ENCODE measurements around the gene ANKIB1.
"Not testable (repeated sequence)": the region's sequence is repeated elsewhere in the genome, so short reads cannot be mapped to it uniquely, and the experiment has no call there.

ANKIB1 gene

GRCh38 chr7:92330835-92331438 is 85.2 kb downstream of the ANKIB1 start:
- no peak for DNase-seq

DNA sequence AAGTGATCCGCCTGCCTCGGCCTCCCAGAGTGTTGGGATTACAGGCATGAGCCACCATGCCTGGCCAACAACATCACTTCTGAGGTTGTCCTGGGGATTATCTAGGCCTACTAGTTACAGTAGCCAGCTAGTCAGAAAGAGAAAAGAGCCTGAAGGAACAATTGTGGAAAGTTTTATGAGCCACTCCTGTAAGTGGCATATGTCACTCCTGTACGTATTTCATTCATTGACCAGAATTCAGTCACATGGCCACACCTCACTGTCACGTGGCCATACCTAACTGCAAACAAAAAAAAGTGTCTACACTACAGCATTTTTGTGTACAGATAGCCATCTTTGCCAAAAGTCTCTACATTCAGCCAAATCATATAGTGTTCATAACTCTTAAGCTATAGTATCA is 85.7 kb downstream of the ANKIB1 start:
- no peak for DNase-seq

DNA sequence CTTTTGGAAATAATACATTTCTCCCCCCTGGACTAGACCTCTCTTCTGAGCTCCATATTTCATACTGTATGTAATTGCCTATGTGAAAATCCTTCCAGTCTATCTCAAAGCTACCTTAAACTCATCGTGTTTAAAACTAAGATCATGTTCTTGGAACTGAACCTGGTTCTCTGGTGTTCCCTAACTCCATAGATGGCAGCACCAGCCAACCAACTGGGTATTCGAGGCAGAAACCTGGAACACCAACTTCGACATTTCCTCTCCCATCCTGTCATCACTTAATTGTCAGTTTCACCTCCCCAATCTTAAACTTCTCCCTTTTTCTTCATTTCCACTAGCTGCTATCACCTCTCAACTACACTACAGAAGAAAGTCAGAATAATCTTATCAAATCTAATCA is 87.0 kb downstream of the ANKIB1 start:
- no peak for DNase-seq

DNA sequence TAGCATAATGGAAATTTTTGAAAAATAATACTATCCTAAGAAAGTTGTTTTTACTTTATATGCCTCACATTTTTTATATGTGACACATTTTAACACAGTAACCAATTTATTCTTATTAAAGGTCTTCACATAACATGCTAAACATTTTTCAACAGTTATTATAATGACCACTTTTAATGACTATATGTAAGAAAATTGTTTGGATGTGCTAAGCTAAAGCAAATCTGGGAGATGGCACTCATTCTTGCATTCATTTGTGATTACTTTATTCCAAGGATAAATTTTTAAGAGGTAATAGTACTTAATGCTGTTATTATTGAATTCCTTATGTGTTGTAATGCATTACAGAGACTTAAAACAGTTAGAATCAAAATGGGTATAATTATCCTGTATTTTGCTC is 88.1 kb downstream of the ANKIB1 start:
- DNase-seq: no peak

- no peak for DNase-seq
Measured at GRCh38 chr7:92335574-92335973, 89.8 kb downstream of the ANKIB1 start.

DNA sequence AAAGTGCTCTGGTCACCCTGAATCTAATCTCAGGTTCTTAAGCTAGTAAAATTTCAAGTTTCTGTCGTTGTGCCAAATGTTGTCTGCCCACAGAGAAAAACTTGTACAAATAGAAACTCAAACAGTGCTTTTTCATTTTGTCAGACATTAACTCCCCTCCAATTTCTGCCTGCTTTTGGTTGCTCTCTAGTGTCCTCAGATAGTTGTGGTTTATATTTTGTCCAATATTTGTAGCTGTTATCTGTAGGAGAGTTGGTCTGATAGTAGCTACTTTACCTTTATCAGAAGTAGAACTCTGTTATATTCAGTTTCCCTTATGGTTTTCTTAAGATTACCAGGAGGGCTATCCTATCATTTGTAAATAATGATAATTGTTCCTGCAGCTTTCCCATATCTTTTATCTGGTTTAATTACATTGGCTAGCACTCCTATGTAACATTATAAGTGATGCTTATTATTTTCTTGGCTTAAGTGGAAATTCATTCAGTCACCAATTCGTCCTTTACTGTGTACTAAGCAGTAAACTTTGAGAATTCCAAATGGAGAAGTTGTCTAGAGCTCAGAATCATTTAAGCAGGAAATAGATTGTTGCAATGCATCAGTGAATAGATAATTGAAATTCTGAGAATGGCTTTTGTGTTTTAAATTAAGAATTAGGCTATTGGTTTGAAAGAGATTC is 91.0 kb downstream of the ANKIB1 start:
- DNase-seq: no peak

- DNase-seq: no peak
Measured at GRCh38 chr7:92340016-92340415, 94.2 kb downstream of the ANKIB1 start.

- DNase-seq: no peak
Measured at GRCh38 chr7:92343714-92344113, 97.9 kb downstream of the ANKIB1 start.

DNA sequence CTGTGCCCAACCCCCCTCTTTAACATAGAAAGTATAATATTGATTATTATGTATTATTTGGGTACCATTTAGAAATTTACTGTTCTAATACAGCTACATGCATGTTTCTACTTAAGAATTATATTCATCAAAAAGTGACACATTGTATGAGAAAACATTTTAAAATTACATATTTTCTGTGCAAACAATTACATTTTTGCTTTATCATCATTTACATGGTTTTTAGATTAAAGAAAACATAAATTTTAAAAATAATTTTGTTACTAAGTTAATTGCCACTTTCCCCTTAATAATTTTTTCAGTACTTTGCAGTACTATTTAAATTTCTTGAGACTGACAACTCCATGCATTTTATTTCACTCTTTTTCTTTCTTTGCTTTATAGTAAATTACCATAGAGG is 106.2 kb downstream of the ANKIB1 start:
- no peak for DNase-seq

GRCh38 chr7:92354214-92354613 is 108.4 kb downstream of the ANKIB1 start:
- no peak for DNase-seq

- no peak for DNase-seq
Measured at GRCh38 chr7:92356406-92356805, 110.6 kb downstream of the ANKIB1 start.

GRCh38 chr7:92357260-92357659 is 111.5 kb downstream of the ANKIB1 start:
- no peak for DNase-seq

- DNase-seq: not testable (repeated sequence)
Measured at GRCh38 chr7:92359179-92359578, 113.4 kb downstream of the ANKIB1 start.

DNA sequence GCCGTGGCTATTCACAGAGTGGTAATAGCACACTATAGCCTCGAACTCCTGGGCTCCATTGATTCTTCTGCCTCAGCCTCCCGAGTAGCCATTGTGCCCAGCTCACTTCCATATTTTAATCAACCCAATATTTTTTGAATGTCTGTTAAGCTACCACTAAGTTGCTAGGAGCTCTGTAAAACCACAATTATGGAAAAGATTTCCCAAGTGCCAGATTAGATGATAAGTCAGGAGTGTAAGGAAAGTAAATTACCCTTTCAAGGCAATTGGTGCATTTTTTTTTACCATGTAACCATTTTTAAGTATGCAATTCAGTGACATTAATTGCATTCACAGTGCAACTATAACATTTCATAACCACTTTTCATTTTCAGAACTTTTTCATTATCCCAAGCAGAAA is 114.0 kb downstream of the ANKIB1 start:
- DNase-seq: no peak

- DNase-seq: no peak
Measured at GRCh38 chr7:92360387-92360786, 114.6 kb downstream of the ANKIB1 start.

DNA sequence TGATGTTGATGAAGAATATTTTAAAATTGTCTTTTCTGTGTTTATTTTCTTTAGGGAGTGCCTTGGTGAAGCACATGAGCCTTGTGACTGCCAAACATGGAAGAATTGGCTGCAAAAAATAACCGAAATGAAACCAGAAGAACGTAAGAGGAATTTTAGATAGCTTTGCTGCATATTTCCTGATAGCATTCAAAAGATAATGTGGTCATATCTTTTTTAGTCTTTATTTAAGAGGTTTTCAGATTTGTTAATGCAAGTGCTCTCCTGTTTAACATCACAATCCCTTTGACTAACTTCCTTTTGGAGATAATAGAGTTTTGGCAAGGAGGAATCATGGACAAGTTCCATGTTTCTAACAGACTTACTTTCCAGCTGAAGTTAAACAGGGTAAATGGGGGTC is 116.4 kb downstream of the ANKIB1 start:
- DNase-seq: no peak

DNA sequence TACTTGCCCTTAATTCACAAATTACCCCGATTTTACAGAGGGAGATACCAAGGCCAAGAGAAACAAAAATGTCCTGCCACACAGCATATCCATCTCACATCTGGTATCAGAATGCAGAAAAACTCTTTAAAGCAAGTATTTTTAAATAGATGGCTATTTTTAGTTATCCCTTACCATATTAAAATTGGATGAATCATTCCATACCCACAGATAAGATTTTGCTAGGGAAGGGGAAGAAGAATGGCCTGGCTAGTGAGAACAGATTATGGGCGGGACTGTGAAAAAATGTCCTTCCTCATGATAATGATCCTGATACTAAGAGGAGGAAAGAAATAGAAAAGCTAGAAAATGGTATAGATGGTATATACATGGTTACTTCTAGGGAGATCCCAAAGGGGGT is 121.0 kb downstream of the ANKIB1 start:
- DNase-seq: no peak

GRCh38 chr7:92368741-92369140 is 123.0 kb downstream of the ANKIB1 start:
- no peak for DNase-seq

GRCh38 chr7:92375013-92375412 is 129.2 kb downstream of the ANKIB1 start:
- DNase-seq: no peak

GRCh38 chr7:92391071-92391470 is 145.3 kb downstream of the ANKIB1 start:
- no peak for DNase-seq

DNA sequence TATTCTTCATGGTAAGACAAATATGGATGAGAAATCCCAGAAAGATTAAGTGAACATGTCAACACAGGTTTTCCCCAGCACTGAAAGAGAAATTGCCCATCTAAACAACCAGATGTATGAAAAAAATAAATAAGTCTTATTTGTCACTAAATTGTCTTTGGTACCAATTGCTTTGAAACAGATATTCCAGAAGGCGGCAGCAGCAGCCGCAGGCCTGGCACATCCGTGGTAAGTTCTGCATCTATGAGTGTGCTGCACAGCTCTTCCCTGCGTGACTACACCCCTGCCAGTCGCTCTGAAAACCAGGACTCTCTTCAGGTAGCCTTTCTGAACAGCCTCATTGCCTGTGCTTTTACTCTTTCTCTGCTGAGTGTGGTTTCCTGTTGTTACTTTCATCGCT is 151.8 kb downstream of the ANKIB1 start:
- no peak for DNase-seq

DNA sequence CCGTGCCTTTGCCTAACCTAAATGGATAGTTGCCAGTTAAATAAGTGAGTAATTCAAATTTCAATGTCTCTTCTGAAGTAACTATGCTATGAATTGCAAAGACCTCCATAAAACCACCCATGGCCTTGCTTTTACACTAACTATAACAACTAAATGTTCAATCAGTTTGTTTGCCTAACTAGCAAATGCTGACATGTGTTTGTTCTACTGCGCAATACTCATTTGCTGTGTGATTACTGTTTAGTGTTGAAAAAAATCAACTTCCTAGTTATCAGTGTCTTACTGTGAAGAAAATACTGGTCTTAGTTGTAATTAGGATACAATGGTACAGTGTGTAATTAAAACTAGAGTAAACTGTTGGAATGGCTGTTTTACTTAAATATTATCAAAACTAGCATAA is 154.2 kb downstream of the ANKIB1 start:
- no peak for DNase-seq

GRCh38 chr7:92402920-92403759 is 157.4 kb downstream of the ANKIB1 start:
- no peak for DNase-seq

GRCh38 chr7:92403760-92404074 is 157.9 kb downstream of the ANKIB1 start:
- DNase-seq: no peak
